SK-N-SH (cell line): ENCODE results near the gene VAV1. TPM values are rescaled to one million over a fixed set of nuclear protein-coding genes. Genes with fewer than 3 reads are reported as not detected.
"Not testable (repeated sequence)": the region's sequence is repeated elsewhere in the genome, so short reads cannot be mapped to it uniquely, and the experiment has no call there.

Experiments
- CTCF ChIA-PET: fragments of 300-600, 350-600 bp; formaldehyde crosslinking; extraction: SDS; loops from one replicate; lab custom pipeline; 2021; lab: Yijun Ruan, JAX
- POLR2A ChIA-PET: fragments of 350-600 bp; sonication (Branson Sonifier 250); formaldehyde crosslinking; extraction: SDS; loops from one replicate; lab custom pipeline; 2020; ENCODE audit warnings: antibody characterized with exemption, inconsistent platforms; lab: Yijun Ruan, JAX
- DNase-seq: peaks from one replicate; pipeline ENCODE4 v3.0.0; 2012
- H2AFZ ChIP-seq: fragments of 200-600 bp; sonication (generic); 2 replicates; pipeline ENCODE4 v1.8.1; 2016; ENCODE audit warnings: antibody characterized with exemption, mild to moderate bottlenecking, low read depth
- H3F3A ChIP-seq: fragments of 200-600 bp; sonication (generic); replicated peaks from 2 replicates; pipeline ENCODE3; 2016; ENCODE audit warnings: antibody characterized with exemption, mild to moderate bottlenecking; ENCODE audit not compliant: insufficient read depth
- H3K27ac ChIP-seq, 2 experiments: fragments of 200-500 bp in 1 of 2; fragments of 200-600 bp in 1 of 2; sonication (Bioruptor generic) in 1 of 2; sonication (generic), shearing (Covaris generic) in 1 of 2; 2 replicates each; pipeline versions ENCODE4 v1.5.1 to v1.6.1; 2014 to 2016; ENCODE audit warnings: low read depth in 2 of 2, inconsistent platforms in 1 of 2, low read length in 1 of 2, mild to moderate bottlenecking in 1 of 2, mixed read lengths in 1 of 2
- H3K27me3 ChIP-seq: fragments of 200-600 bp; sonication (generic), shearing (Covaris generic); 2 replicates; pipeline ENCODE4 v1.6.1; 2016; ENCODE audit warnings: mixed run types; ENCODE audit not compliant: insufficient read depth
- H3K36me3 ChIP-seq, 2 experiments: fragments of 200-500 bp in 1 of 2; fragments of 200-600 bp in 1 of 2; sonication (Bioruptor generic) in 1 of 2; sonication (generic) in 1 of 2; replicated peaks in 1 of 2; 2 replicates each; pipeline versions ENCODE3 to v1.5.1; 2014 to 2016; ENCODE audit warnings: low read length in 1 of 2, mild to moderate bottlenecking in 1 of 2; ENCODE audit not compliant: insufficient read depth in 2 of 2, control insufficient read depth in 1 of 2
- H3K4me1 ChIP-seq, 2 experiments: fragments of 200-500 bp in 1 of 2; fragments of 200-600 bp in 1 of 2; sonication (Bioruptor generic) in 1 of 2; sonication (generic), shearing (Covaris generic) in 1 of 2; 2 replicates each; pipeline versions ENCODE4 v1.5.1 to v1.6.1; 2014 to 2016; ENCODE audit warnings: low read depth in 1 of 2, low read length in 1 of 2, mixed run types in 1 of 2; ENCODE audit not compliant: insufficient read depth in 2 of 2, control insufficient read depth in 1 of 2
- H3K4me2 ChIP-seq: fragments of 200-600 bp; sonication (generic), shearing (Covaris generic); 2 replicates; pipeline ENCODE4 v1.6.1; 2017; ENCODE audit warnings: mixed run types
- H3K4me3 ChIP-seq, 2 experiments: fragments of 200-500 bp in 1 of 2; fragments of 200-600 bp in 1 of 2; sonication (Bioruptor generic) in 1 of 2; sonication (generic), shearing (Covaris generic) in 1 of 2; 2 replicates each; pipeline versions ENCODE4 v1.5.1 to v1.8.1; 2014 to 2016; ENCODE audit warnings: low read depth in 2 of 2, inconsistent platforms in 1 of 2, low read length in 1 of 2, mild to moderate bottlenecking in 1 of 2, mixed read lengths in 1 of 2, moderate library complexity in 1 of 2
- H3K79me2 ChIP-seq: fragments of 200-600 bp; sonication (generic); 2 replicates; pipeline ENCODE4 v1.8.1; 2017; ENCODE audit warnings: mild to moderate bottlenecking; ENCODE audit not compliant: insufficient read depth
- H3K9ac ChIP-seq: fragments of 200-600 bp; sonication (generic); 2 replicates; pipeline ENCODE4 v1.6.1; 2017; ENCODE audit warnings: mixed run types
- H3K9me2 ChIP-seq: fragments of 200-600 bp; sonication (generic); 2 replicates; pipeline ENCODE4 v1.6.1; 2017; ENCODE audit warnings: mixed run types
- H3K9me3 ChIP-seq: fragments of 200-600 bp; sonication (generic); 2 replicates; pipeline ENCODE4 v1.6.1; 2017; ENCODE audit warnings: mixed run types, mild to moderate bottlenecking, moderate library complexity
- H4K20me1 ChIP-seq: fragments of 200-600 bp; sonication (generic); 2 replicates; pipeline ENCODE4 v1.6.1; 2017; ENCODE audit warnings: mild to moderate bottlenecking, mixed run types; ENCODE audit not compliant: insufficient read depth
- CTCF ChIP-seq: fragments of 200-600 bp; sonication (generic); IDR thresholded peaks from 2 replicates; pipeline ENCODE4 v1.6.1; 2017; ENCODE audit warnings: antibody characterized with exemption, mild to moderate bottlenecking, moderate library complexity
- FOXJ3 ChIP-seq: sonication (generic); formaldehyde crosslinking; IDR thresholded peaks from 2 replicates; pipeline ENCODE4 v1.5.1; 2020; ENCODE audit warnings: mild to moderate bottlenecking, missing genetic modification reagents
- MAX ChIP-seq: IDR thresholded peaks from 2 replicates; pipeline ENCODE4 v1.4.0; 2012; ENCODE audit warnings: low read depth
- TAF1 ChIP-seq: IDR thresholded peaks from 2 replicates; pipeline ENCODE4 v1.6.1; 2012; ENCODE audit warnings: low read depth, mild to moderate bottlenecking, low read length, moderate library complexity, borderline replicate concordance
- TCF12 ChIP-seq: IDR thresholded peaks from 2 replicates; pipeline ENCODE4 v1.4.0; 2012
- TEAD4 ChIP-seq: IDR thresholded peaks from 2 replicates; pipeline ENCODE4 v1.4.0; 2012; ENCODE audit warnings: mild to moderate bottlenecking, borderline replicate concordance; ENCODE audit not compliant: insufficient read depth
- WGBS: methylation state at CpG from one replicate; pipeline ENCODE4 v1.1.6; 2017; ENCODE audit warnings: low lambda C conversion rate; 5-methylcytosine and 5-hydroxymethylcytosine counted together
- polyA plus RNA-seq, 3 experiments: library from polyadenylated mRNA; depleted of rRNA; stranded (reverse); fragments of >200 nt; gene quantifications; 2 replicates each; pipeline ENCODE4 v1.2.3, GENCODE V29; 2012

The VAV1 gene
- polyA plus RNA-seq, 1 of the 3 experiments (the other 2 are of a cell fraction): 0.02 TPM

GRCh38 chr19:6828698-6829633, 56.5 kb downstream of the VAV1 start (continued):
- TF ChIP-seq MAX (no peak), CTCF (no peak), TEAD4 (no peak), TAF1 (no peak), TCF12 (no peak), FOXJ3 (CRISPR knock-in tag) (no peak)

GRCh38 chr19:6829829-6830228, 57.3 kb downstream of the VAV1 start:
- DNase-seq, H3K4me1 ChIP-seq, H3K36me3 ChIP-seq, H3K79me2 ChIP-seq, H3K4me2 ChIP-seq, H2AFZ ChIP-seq, H3K9me2 ChIP-seq, CTCF ChIA-PET, H3K27ac ChIP-seq, H3F3A ChIP-seq, H3K9ac ChIP-seq, H4K20me1 ChIP-seq, H3K4me3 ChIP-seq, POLR2A ChIA-PET, H3K9me3 ChIP-seq: not testable (repeated sequence)
- H3K27me3 ChIP-seq: peaks cover 61% of the 10 kb centered on the region
- 22% methylated on average over 15 of the region's 15 CpGs for WGBS

GRCh38 chr19:6831084-6831483, 58.6 kb downstream of the VAV1 start:
- CTCF ChIA-PET: not testable (repeated sequence)

More at GRCh38 chr19:6831084-6831483, 58.6 kb downstream of the VAV1 start:
- POLR2A ChIA-PET, H3K4me1 ChIP-seq, DNase-seq, H3F3A ChIP-seq, H2AFZ ChIP-seq, H3K9me3 ChIP-seq, H3K27ac ChIP-seq, H3K9ac ChIP-seq, H4K20me1 ChIP-seq, H3K9me2 ChIP-seq, H3K79me2 ChIP-seq, H3K36me3 ChIP-seq, H3K4me3 ChIP-seq, H3K4me2 ChIP-seq: not testable (repeated sequence)
- 10% methylated on average over 9 of the region's 9 CpGs for WGBS
- H3K27me3 ChIP-seq: peaks cover 48% of the 10 kb centered on the region
